Smooth muscle cell (in vitro differentiated cells): ENCODE measurements around the gene POM121L12. TPM values are rescaled to one million over a fixed set of nuclear protein-coding genes. Genes with fewer than 3 reads are reported as not detected.

Experiments
- DNase-seq: peaks from one replicate; lab custom pipeline; 2025; ENCODE audit not compliant: unreplicated experiment; lab: John Stamatoyannopoulos, UW
- H2AFZ ChIP-seq: fragments of 200-600 bp; sonication (generic); 2 replicates; pipeline ENCODE4 v1.6.0; 2016; ENCODE audit warnings: antibody characterized with exemption, low read depth, mild to moderate bottlenecking
- H3F3A ChIP-seq: fragments of 200-600 bp; sonication (generic); 2 replicates; pipeline ENCODE4 v1.6.0; 2017; ENCODE audit warnings: antibody characterized with exemption, low read depth
- H3K27ac ChIP-seq: fragments of 200-600 bp; sonication (generic); 2 replicates; pipeline ENCODE4 v1.5.1; 2016; ENCODE audit warnings: low read depth, mild to moderate bottlenecking
- H3K27me3 ChIP-seq: fragments of 200-600 bp; sonication (generic); 2 replicates; pipeline ENCODE4 v1.6.1; 2016; ENCODE audit warnings: low read depth, mild to moderate bottlenecking
- H3K36me3 ChIP-seq: fragments of 200-600 bp; sonication (generic); 2 replicates; pipeline ENCODE4 v1.5.1; 2016; ENCODE audit warnings: low read depth
- H3K4me1 ChIP-seq: fragments of 200-600 bp; sonication (generic); 2 replicates; pipeline ENCODE4 v1.5.1; 2016; ENCODE audit warnings: low read depth
- H3K4me2 ChIP-seq: fragments of 200-600 bp; sonication (generic); 2 replicates; pipeline ENCODE4 v1.6.0; 2016; ENCODE audit warnings: mild to moderate bottlenecking
- H3K4me3 ChIP-seq: fragments of 200-600 bp; sonication (generic); 2 replicates; pipeline ENCODE4 v1.5.1; 2016; ENCODE audit warnings: mild to moderate bottlenecking
- H3K79me2 ChIP-seq: fragments of 200-600 bp; sonication (generic); 2 replicates; pipeline ENCODE4 v1.6.0; 2016; ENCODE audit warnings: low read depth, mild to moderate bottlenecking
- H3K9ac ChIP-seq: fragments of 200-600 bp; sonication (generic); 2 replicates; pipeline ENCODE4 v1.6.0; 2016; ENCODE audit warnings: low read depth
- H3K9me3 ChIP-seq: fragments of 200-600 bp; sonication (generic); replicated peaks from 2 replicates; pipeline ENCODE4 v1.5.1; 2016; ENCODE audit warnings: low read depth
- H4K20me1 ChIP-seq: fragments of 200-600 bp; sonication (generic); 2 replicates; pipeline ENCODE4 v1.6.0; 2016; ENCODE audit warnings: low read depth
- CTCF ChIP-seq: fragments of 200-600 bp; sonication (generic); IDR thresholded peaks from 2 replicates; pipeline ENCODE4 v1.5.1; 2017; ENCODE audit warnings: borderline replicate concordance, mild to moderate bottlenecking, antibody characterized with exemption; ENCODE audit not compliant: insufficient read depth, poor library complexity, severe bottlenecking
- WGBS: methylation state at CpG from one replicate; pipeline ENCODE4 v1.1.7; 2016; ENCODE audit warnings: low lambda C conversion rate; 5-methylcytosine and 5-hydroxymethylcytosine counted together
- polyA plus RNA-seq: library from polyadenylated mRNA; unstranded; fragments of >200 nt; fragmentation: Nextera tagmentation; extraction: Ambion mirVana; gene quantifications from 2 replicates; pipeline ENCODE4 v1.2.1, GENCODE V29; 2016
- total RNA-seq: library from RNA; depleted of rRNA; stranded (reverse); fragments of >200 nt; gene quantifications from 2 replicates; pipeline ENCODE4 v1.2.3, GENCODE V29; 2014

Gene POM121L12
- total and polyA plus RNA-seq, 2 experiments from 2014 or later, result not detected

DNA sequence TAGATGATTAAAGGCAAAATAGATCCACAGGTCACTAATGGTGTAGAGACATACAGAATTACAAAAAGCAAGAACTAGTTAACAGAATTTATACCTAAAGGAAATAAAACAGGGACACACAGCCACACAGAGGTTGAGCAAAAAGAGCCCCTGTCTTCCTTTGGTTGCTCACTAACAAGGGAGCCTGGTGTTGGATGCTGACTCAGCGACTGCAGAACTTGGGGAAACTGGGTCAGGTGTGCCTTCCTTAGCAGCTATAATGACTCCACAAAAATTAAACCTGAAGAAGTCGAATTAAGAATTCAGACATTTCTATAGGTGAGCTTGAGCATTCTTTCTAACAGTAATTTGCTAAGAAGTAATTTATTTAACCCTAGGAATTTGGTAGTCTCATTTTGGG, 15.0 kb downstream of the POM121L12 start:
- no peak overlapping the region for H3K4me2 ChIP-seq
- no peaks in the 10 kb centered on the region for H3K79me2 ChIP-seq
- H3K9me3 ChIP-seq, result no peaks in the 10 kb centered on the region
- no peak for DNase-seq
- TF ChIP-seq CTCF, result no peak
- no peaks in the 10 kb centered on the region for H3K36me3 ChIP-seq
- no peak overlapping the region for H2AFZ ChIP-seq
- no peak overlapping the region for H3K27ac ChIP-seq
- 78% methylated on average over 2 of the region's 2 CpGs for WGBS
- no peaks in the 10 kb centered on the region for H3K27me3 ChIP-seq
- no peaks in the 10 kb centered on the region for H3F3A ChIP-seq
- H3K4me1 ChIP-seq, result peaks cover 4% of the 10 kb centered on the region
- no peak overlapping the region for H3K4me3 ChIP-seq
- no peak overlapping the region for H3K9ac ChIP-seq
- H4K20me1 ChIP-seq, result no peaks in the 10 kb centered on the region

DNA sequence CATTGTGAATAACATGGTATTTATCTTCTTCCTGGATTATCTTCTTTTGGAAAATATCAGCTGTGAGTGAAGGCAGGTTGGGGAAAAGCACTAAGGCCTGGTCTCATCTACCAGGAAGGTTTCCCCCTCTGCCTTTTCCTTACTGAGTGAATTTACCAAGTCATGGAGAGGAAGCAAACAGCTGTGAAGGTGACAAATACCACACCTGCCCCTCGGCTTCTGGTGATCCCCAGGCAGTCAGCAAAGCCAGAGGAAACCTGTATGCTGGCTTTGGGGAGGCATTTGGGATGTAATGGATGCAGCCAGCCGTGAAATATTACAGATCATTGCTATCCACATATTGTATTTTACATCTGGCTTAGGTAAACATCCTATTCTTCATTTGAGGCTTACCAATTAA, 24.2 kb downstream of the POM121L12 start:
- DNase-seq, result no peak
- 77% methylated on average over 2 of the region's 2 CpGs for WGBS

GRCh38 chr7:53060066-53060465, 24.6 kb downstream of the POM121L12 start:
- Histone ChIP-seq H3K4me3 (no peak overlapping the region), H3K36me3 (no peaks in the 10 kb centered on the region), H3K4me2 (no peak overlapping the region), H2AFZ (no peak overlapping the region), H3F3A (no peaks in the 10 kb centered on the region), H3K27me3 (no peaks in the 10 kb centered on the region), H3K9ac (no peak overlapping the region), H3K4me1 (no peaks in the 10 kb centered on the region), H4K20me1 (no peaks in the 10 kb centered on the region), H3K9me3 (no peaks in the 10 kb centered on the region), H3K27ac (no peak overlapping the region), H3K79me2 (no peaks in the 10 kb centered on the region)
- no peak for DNase-seq
- 81% methylated on average over 1 of the region's 1 CpG for WGBS
- TF ChIP-seq CTCF, result no peak

More for the DNA sequence above, 24.2 kb downstream of the POM121L12 start:
- Histone ChIP-seq H3K4me1 (no peaks in the 10 kb centered on the region), H3K4me2 (no peak overlapping the region), H3K79me2 (no peaks in the 10 kb centered on the region), H3K9me3 (no peaks in the 10 kb centered on the region), H3K4me3 (no peak overlapping the region), H3K36me3 (no peaks in the 10 kb centered on the region), H4K20me1 (no peaks in the 10 kb centered on the region), H3K9ac (no peak overlapping the region), H3K27ac (no peak overlapping the region), H3K27me3 (no peaks in the 10 kb centered on the region), H3F3A (no peaks in the 10 kb centered on the region), H2AFZ (no peak overlapping the region)
- TF ChIP-seq CTCF, result no peak

GRCh38 chr7:53062796-53063195, 27.4 kb downstream of the POM121L12 start:
- H3K4me2 ChIP-seq, result no peak overlapping the region

More at GRCh38 chr7:53062796-53063195, 27.4 kb downstream of the POM121L12 start:
- H3K4me3 ChIP-seq, result no peak overlapping the region
- no peaks in the 10 kb centered on the region for H3F3A ChIP-seq
- no peaks in the 10 kb centered on the region for H3K4me1 ChIP-seq
- DNase-seq, result no peak
- no peaks in the 10 kb centered on the region for H3K36me3 ChIP-seq
- H2AFZ ChIP-seq, result no peak overlapping the region
- H3K9me3 ChIP-seq, result no peaks in the 10 kb centered on the region
- H3K27me3 ChIP-seq, result no peaks in the 10 kb centered on the region
- no peak for TF ChIP-seq CTCF
- H3K9ac ChIP-seq, result no peak overlapping the region
- no peaks in the 10 kb centered on the region for H4K20me1 ChIP-seq
- H3K27ac ChIP-seq, result no peak overlapping the region
- H3K79me2 ChIP-seq, result no peaks in the 10 kb centered on the region
